Muscle layer of colon (tissue), 2 donors: ENCODE measurements around the gene NHERF1.

ENCODE experiments used
- H3K27ac ChIP-seq: one replicate; pipeline ENCODE4 v1.7.0; 2013; ENCODE audit warnings: low read depth, mild to moderate bottlenecking, low read length, moderate library complexity
- H3K27me3 ChIP-seq, 2 donors: one replicate each; pipeline ENCODE4 v1.7.0; 2013; ENCODE audit warnings: low read length in 2 of 2, mild to moderate bottlenecking in 2 of 2; ENCODE audit not compliant: insufficient read depth in 2 of 2, control insufficient read depth in 1 of 2
- H3K36me3 ChIP-seq: one replicate; pipeline ENCODE4 v1.7.0; 2013; ENCODE audit warnings: mild to moderate bottlenecking, low read length; ENCODE audit not compliant: insufficient read depth
- H3K4me1 ChIP-seq: one replicate; pipeline ENCODE4 v1.7.0; 2013; ENCODE audit warnings: mild to moderate bottlenecking, low read length; ENCODE audit not compliant: insufficient read depth
- H3K4me3 ChIP-seq, 2 donors: one replicate each; pipeline ENCODE4 v1.7.0; 2013; ENCODE audit warnings: low read length in 2 of 2, low read depth in 1 of 2, mild to moderate bottlenecking in 1 of 2, moderate library complexity in 1 of 2
- H3K9ac ChIP-seq: one replicate; pipeline ENCODE4 v1.7.0; 2013; ENCODE audit warnings: low read length
- H3K9me3 ChIP-seq: one replicate; pipeline ENCODE4 v1.7.0; 2013; ENCODE audit warnings: mild to moderate bottlenecking, low read length
- donor health status: abdominal sarcoma.
- donor health status: Adenocarcinoma of cecum.

Gene NHERF1

GRCh38 chr17:74734256-74734655 is 14.2 kb upstream of the NHERF1 start:
- H3K4me3 ChIP-seq = no peak overlapping the region
- no peaks in the 10 kb centered on the region for H3K36me3 ChIP-seq
- H3K27ac ChIP-seq = no peak overlapping the region
- H3K9ac ChIP-seq = no peak overlapping the region
- peaks cover 24 to 42% of the 10 kb centered on the region in 2 donors for H3K27me3 ChIP-seq
- peaks cover 7% of the 10 kb centered on the region for H3K4me1 ChIP-seq
- H3K9me3 ChIP-seq = no peaks in the 10 kb centered on the region

GRCh38 chr17:74736513-74737298 is 11.7 kb upstream of the NHERF1 start, which contains the start of gene RAB37:
TSS of gene RAB37 (plus strand) at chr17:74737256. CDS start at chr17:74737273, 17 bp downstream.
- Histone ChIP-seq H3K4me3 (peak within 1 kb of the TSS in 1 of 2 donors; percentile 38), H3K9me3 (no peaks in the 10 kb centered on the region), H3K36me3 (no peaks in the 10 kb centered on the region), H3K27me3 (peaks cover 24 to 60% of the 10 kb centered on the region in 2 donors), H3K27ac (no peak within 1 kb of the TSS), H3K4me1 (peaks cover 7% of the 10 kb centered on the region), H3K9ac (no peak within 1 kb of the TSS)

- no peak overlapping the region for H3K9ac ChIP-seq
- H3K36me3 ChIP-seq = no peaks in the 10 kb centered on the region
- H3K4me1 ChIP-seq = peaks cover 7% of the 10 kb centered on the region
- H3K9me3 ChIP-seq = no peaks in the 10 kb centered on the region
- peak overlapping the region in 1 of 2 donors; percentile 28 for H3K4me3 ChIP-seq
- peaks cover 24 to 60% of the 10 kb centered on the region in 2 donors for H3K27me3 ChIP-seq
- H3K27ac ChIP-seq = no peak overlapping the region
Measured at GRCh38 chr17:74737299-74738050, 11.0 kb upstream of the NHERF1 start.

- H3K27ac ChIP-seq = no peak overlapping the region
- no peaks in the 10 kb centered on the region for H3K36me3 ChIP-seq
- H3K9me3 ChIP-seq = no peaks in the 10 kb centered on the region
- H3K9ac ChIP-seq = no peak overlapping the region
- peaks cover 24 to 62% of the 10 kb centered on the region in 2 donors for H3K27me3 ChIP-seq
- H3K4me1 ChIP-seq = peaks cover 7% of the 10 kb centered on the region
- peak overlapping the region in 1 of 2 donors; percentile 28 for H3K4me3 ChIP-seq
Measured at GRCh38 chr17:74738051-74738996, 10.1 kb upstream of the NHERF1 start.

- no peak overlapping the region for H3K4me3 ChIP-seq
- H3K27me3 ChIP-seq = peaks cover 26 to 62% of the 10 kb centered on the region in 2 donors
- H3K9me3 ChIP-seq = no peaks in the 10 kb centered on the region
- no peak overlapping the region for H3K27ac ChIP-seq
- no peak overlapping the region for H3K9ac ChIP-seq
- peaks cover 7% of the 10 kb centered on the region for H3K4me1 ChIP-seq
- no peaks in the 10 kb centered on the region for H3K36me3 ChIP-seq
Measured at GRCh38 chr17:74739227-74739831, 9.1 kb upstream of the NHERF1 start.

- Histone ChIP-seq H3K4me1 (peaks cover 7% of the 10 kb centered on the region), H3K36me3 (no peaks in the 10 kb centered on the region), H3K27me3 (peaks cover 25 to 65% of the 10 kb centered on the region in 2 donors), H3K9me3 (no peaks in the 10 kb centered on the region), H3K27ac (no peak overlapping the region), H3K4me3 (no peak overlapping the region), H3K9ac (no peak overlapping the region)
Measured at GRCh38 chr17:74740173-74740572, 8.3 kb upstream of the NHERF1 start.

- Histone ChIP-seq H3K27me3 (peaks cover 25 to 65% of the 10 kb centered on the region in 2 donors), H3K36me3 (no peaks in the 10 kb centered on the region), H3K4me1 (peaks cover 7% of the 10 kb centered on the region), H3K27ac (no peak overlapping the region), H3K9ac (no peak overlapping the region), H3K4me3 (no peak overlapping the region), H3K9me3 (no peaks in the 10 kb centered on the region)
Measured at GRCh38 chr17:74740641-74741387, 7.6 kb upstream of the NHERF1 start.

- Histone ChIP-seq H3K4me1 (peaks cover 10% of the 10 kb centered on the region), H3K4me3 (no peak overlapping the region), H3K36me3 (no peaks in the 10 kb centered on the region), H3K27me3 (peaks cover 25 to 56% of the 10 kb centered on the region in 2 donors), H3K9ac (no peak overlapping the region), H3K9me3 (no peaks in the 10 kb centered on the region), H3K27ac (no peak overlapping the region)
Measured at GRCh38 chr17:74742153-74742515, 6.3 kb upstream of the NHERF1 start.

GRCh38 chr17:74742978-74743545 is 5.4 kb upstream of the NHERF1 start:
- peaks cover 9% of the 10 kb centered on the region for H3K4me1 ChIP-seq
- no peak overlapping the region for H3K4me3 ChIP-seq
- no peak overlapping the region for H3K27ac ChIP-seq
- H3K27me3 ChIP-seq = peaks cover 16 to 47% of the 10 kb centered on the region in 2 donors
- H3K9me3 ChIP-seq = no peaks in the 10 kb centered on the region
- no peaks in the 10 kb centered on the region for H3K36me3 ChIP-seq
- H3K9ac ChIP-seq = no peak overlapping the region

- H3K36me3 ChIP-seq = no peaks in the 10 kb centered on the region
- H3K9me3 ChIP-seq = no peaks in the 10 kb centered on the region
- no peak overlapping the region for H3K27ac ChIP-seq
- no peak overlapping the region for H3K9ac ChIP-seq
- no peak overlapping the region for H3K4me3 ChIP-seq
- peaks cover 9% of the 10 kb centered on the region for H3K4me1 ChIP-seq
- peaks cover 10 to 43% of the 10 kb centered on the region in 2 donors for H3K27me3 ChIP-seq
Measured at GRCh38 chr17:74743755-74744154, 4.7 kb upstream of the NHERF1 start.
